WTC11 (cell line): ENCODE measurements around the gene TNK1. TPM values are rescaled to one million over a fixed set of nuclear protein-coding genes. Genes with fewer than 3 reads are reported as not detected.

ENCODE experiments used
- ATAC-seq: fragments of 200-7000 bp; cut with Tn5 transposase; 2 replicates; pipeline ENCODE4 v1.10.0; 2021; ENCODE audit warnings: mild to moderate bottlenecking, moderate library complexity
- CTCF ChIA-PET: fragments of 300-600 bp; sonication (Branson Sonifier 250); formaldehyde crosslinking; loops from one replicate; lab custom pipeline; 2021; ENCODE audit warnings: antibody characterized with exemption; lab: Charles Lee
- POLR2A ChIA-PET: fragments of 350-600 bp; sonication (Branson Sonifier 250); formaldehyde crosslinking; loops from one replicate; lab custom pipeline; 2021; ENCODE audit warnings: antibody characterized with exemption; lab: Charles Lee
- DNase-seq: peaks from one replicate; pipeline ENCODE4 v3.0.0; 2021; ENCODE audit warnings: low spot score
- H3K27ac Mint-ChIP-seq: 2 replicates; pipeline ENCODE4 v1.8.0; 2021; ENCODE audit warnings: mixed read lengths
- H3K27me3 Mint-ChIP-seq: 2 replicates; pipeline ENCODE4 v1.8.0; 2021; ENCODE audit warnings: low read depth, mild to moderate bottlenecking, moderate library complexity, mixed read lengths
- H3K36me3 Mint-ChIP-seq: 2 replicates; pipeline ENCODE4 v1.8.0; 2021; ENCODE audit warnings: mixed read lengths
- H3K4me1 Mint-ChIP-seq: 2 replicates; pipeline ENCODE4 v1.8.0; 2022; ENCODE audit warnings: mixed read lengths
- H3K4me3 Mint-ChIP-seq: 2 replicates; pipeline ENCODE4 v1.8.0; 2021; ENCODE audit warnings: mild to moderate bottlenecking, moderate library complexity, mixed read lengths
- H3K9me3 Mint-ChIP-seq: 2 replicates; pipeline ENCODE4 v1.8.0; 2021; ENCODE audit warnings: mixed read lengths
- CBFB ChIP-seq: sonication (generic); formaldehyde crosslinking; IDR thresholded peaks from 2 replicates; pipeline ENCODE4 v1.8.1; 2022; ENCODE audit warnings: mild to moderate bottlenecking, low read depth, missing genetic modification reagents
- ETV6 ChIP-seq: sonication (generic); formaldehyde crosslinking; IDR thresholded peaks from 2 replicates; pipeline ENCODE4 v1.8.1; 2022; ENCODE audit warnings: mild to moderate bottlenecking, missing genetic modification reagents
- GRHL2 ChIP-seq: fragments of 250-450 bp; sonication (Bioruptor Pico); IDR thresholded peaks from 2 replicates; pipeline ENCODE4 v1.8.0; 2022; ENCODE audit warnings: mild to moderate bottlenecking, moderate library complexity; ENCODE audit not compliant: insufficient replicate concordance, severe bottlenecking
- IRF2 ChIP-seq: sonication (generic); formaldehyde crosslinking; IDR thresholded peaks from 2 replicates; pipeline ENCODE4 v1.8.0; 2022; ENCODE audit warnings: low read depth, missing genetic modification reagents, borderline replicate concordance
- JAZF1 ChIP-seq: fragments of 250-450 bp; sonication (Bioruptor Pico); IDR thresholded peaks from 2 replicates; pipeline ENCODE4 v1.9.0; 2021; ENCODE audit warnings: moderate library complexity, mild to moderate bottlenecking, inconsistent platforms
- MXD4 ChIP-seq: fragments of 250-450 bp; sonication (Bioruptor Pico); IDR thresholded peaks from 2 replicates; pipeline ENCODE4 v1.8.0; 2021; ENCODE audit warnings: mild to moderate bottlenecking, moderate library complexity, borderline replicate concordance
- NFE2L1 ChIP-seq: sonication (generic); formaldehyde crosslinking; IDR thresholded peaks from 2 replicates; pipeline ENCODE4 v1.8.1; 2023; ENCODE audit warnings: missing genetic modification reagents
- NR2C2 ChIP-seq: sonication (generic); formaldehyde crosslinking; IDR thresholded peaks from 2 replicates; pipeline ENCODE4 v1.8.0; 2022; ENCODE audit warnings: mild to moderate bottlenecking, missing genetic modification reagents
- NR3C1 ChIP-seq: sonication (generic); formaldehyde crosslinking; conservative IDR thresholded peaks from 2 replicates; pipeline ENCODE4 v1.8.1; 2023; ENCODE audit warnings: low read depth, mild to moderate bottlenecking, missing genetic modification reagents
- RORB ChIP-seq: fragments of 250-450 bp; sonication (Bioruptor Pico); IDR thresholded peaks from 2 replicates; pipeline ENCODE4 v1.9.0; 2021; ENCODE audit warnings: mild to moderate bottlenecking
- SMAD3 ChIP-seq: sonication (generic); formaldehyde crosslinking; IDR thresholded peaks from 2 replicates; pipeline ENCODE4 v1.8.0; 2022; ENCODE audit warnings: missing genetic modification reagents, mild to moderate bottlenecking, borderline replicate concordance
- SMAD4 ChIP-seq: sonication (generic); formaldehyde crosslinking; IDR thresholded peaks from 2 replicates; pipeline ENCODE4 v1.8.0; 2022; ENCODE audit warnings: mild to moderate bottlenecking, missing genetic modification reagents
- SOX15 ChIP-seq: fragments of 250-450 bp; sonication (Bioruptor Pico); IDR thresholded peaks from 2 replicates; pipeline ENCODE4 v1.9.0; 2021; ENCODE audit warnings: mild to moderate bottlenecking
- TEAD1 ChIP-seq: sonication (generic); formaldehyde crosslinking; IDR thresholded peaks from 2 replicates; pipeline ENCODE4 v1.8.0; 2022; ENCODE audit warnings: mild to moderate bottlenecking, missing genetic modification reagents
- TEAD4 ChIP-seq: sonication (generic); formaldehyde crosslinking; IDR thresholded peaks from 2 replicates; pipeline ENCODE4 v1.8.0; 2022; ENCODE audit warnings: mild to moderate bottlenecking, missing genetic modification reagents
- ZNF219 ChIP-seq: sonication (generic); formaldehyde crosslinking; IDR thresholded peaks from 2 replicates; pipeline ENCODE4 v1.8.0; 2023; ENCODE audit warnings: missing genetic modification reagents, mild to moderate bottlenecking, borderline replicate concordance
- ZNF263 ChIP-seq: sonication (generic); formaldehyde crosslinking; IDR thresholded peaks from 2 replicates; pipeline ENCODE4 v1.8.1; 2022; ENCODE audit warnings: low read depth, mild to moderate bottlenecking, moderate library complexity, missing genetic modification reagents
- ZNF396 ChIP-seq: fragments of 250-450 bp; sonication (Bioruptor Pico); IDR thresholded peaks from 2 replicates; pipeline ENCODE4 v1.8.0; 2021; ENCODE audit warnings: mild to moderate bottlenecking, moderate library complexity, borderline replicate concordance
- ZNF423 ChIP-seq: fragments of 250-450 bp; sonication (Bioruptor Pico); IDR thresholded peaks from 2 replicates; pipeline ENCODE4 v2.1.2; 2022; ENCODE audit warnings: mild to moderate bottlenecking, moderate library complexity
- total RNA-seq: library from RNA; stranded (reverse); gene quantifications from 3 replicates; pipeline ENCODE4 v1.2.3, GENCODE V29; 2021
- TF ChIP-seq, protein P1 (sequence below): sonication (generic); formaldehyde crosslinking; IDR thresholded peaks from 2 replicates; pipeline ENCODE4 v1.8.0; 2023; ENCODE audit warnings: missing genetic modification reagents
- TF ChIP-seq, protein P2 (sequence below): fragments of 250-450 bp; sonication (Bioruptor Pico); IDR thresholded peaks from 2 replicates; pipeline ENCODE4 v2.1.2; 2022; ENCODE audit warnings: mild to moderate bottlenecking, moderate library complexity
- TF ChIP-seq, protein P3 (sequence below): sonication (generic); formaldehyde crosslinking; IDR thresholded peaks from 2 replicates; pipeline ENCODE4 v1.8.0; 2023; ENCODE audit warnings: missing genetic modification reagents, mild to moderate bottlenecking, borderline replicate concordance
- TF ChIP-seq, protein P4 (sequence below): sonication (generic); formaldehyde crosslinking; IDR thresholded peaks from 2 replicates; pipeline ENCODE4 v1.8.1; 2023; ENCODE audit warnings: mild to moderate bottlenecking, moderate library complexity, missing genetic modification reagents

Gene TNK1
- total RNA-seq, 1 experiment from 2014 or later, result 9.3 TPM

GRCh38 chr17:7411427-7411750 lies 30.5 kb downstream of the TNK1 start:
- CTCF ChIA-PET, result interaction anchor here (1.2 kb wide), 1 partner anchor 26 kb away, joined by 3 read pairs; no protein-coding TSS in a partner anchor
- TF ChIP-seq NFE2L1 (CRISPR knock-in tag) (no peak), IRF2 (no peak), TEAD1 (CRISPR knock-in tag) (no peak), ZNF423 (CRISPR knock-in tag) (no peak), ETV6 (no peak), SMAD4 (CRISPR knock-in tag) (no peak)
- TF ChIP-seq, protein P1, sequence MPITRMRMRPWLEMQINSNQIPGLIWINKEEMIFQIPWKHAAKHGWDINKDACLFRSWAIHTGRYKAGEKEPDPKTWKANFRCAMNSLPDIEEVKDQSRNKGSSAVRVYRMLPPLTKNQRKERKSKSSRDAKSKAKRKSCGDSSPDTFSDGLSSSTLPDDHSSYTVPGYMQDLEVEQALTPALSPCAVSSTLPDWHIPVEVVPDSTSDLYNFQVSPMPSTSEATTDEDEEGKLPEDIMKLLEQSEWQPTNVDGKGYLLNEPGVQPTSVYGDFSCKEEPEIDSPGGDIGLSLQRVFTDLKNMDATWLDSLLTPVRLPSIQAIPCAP (CRISPR knock-in tag), result no peak
- no peak for ATAC-seq
- no peaks in the 10 kb centered on the region; the same call in 1 of the 2 replicates for H3K27me3 Mint-ChIP-seq
- H3K4me3 Mint-ChIP-seq, result no peak overlapping the region
- POLR2A ChIA-PET, result interaction anchor here (0.7 kb wide), 1 partner anchor 9 kb away, joined by 3 read pairs; no protein-coding TSS in a partner anchor
- no peak overlapping the region for H3K27ac Mint-ChIP-seq
- DNase-seq, result no peak
- peaks cover 29% of the 10 kb centered on the region for H3K36me3 Mint-ChIP-seq
- peaks cover 24% of the 10 kb centered on the region for H3K4me1 Mint-ChIP-seq
- H3K9me3 Mint-ChIP-seq, result no peaks in the 10 kb centered on the region

GRCh38 chr17:7413346-7413985 lies 32.6 kb downstream of the TNK1 start:
- no peak overlapping the region for H3K4me3 Mint-ChIP-seq

GRCh38 chr17:7414837-7415236 lies 33.9 kb downstream of the TNK1 start:
- ATAC-seq, result no peak
- no peaks in the 10 kb centered on the region for H3K9me3 Mint-ChIP-seq
- ChIA-PET CTCF (no interaction called here), POLR2A (no interaction called here)
- H3K36me3 Mint-ChIP-seq, result peaks cover 23% of the 10 kb centered on the region
- H3K27me3 Mint-ChIP-seq, result no peaks in the 10 kb centered on the region
- DNase-seq, result no peak
- H3K4me1 Mint-ChIP-seq, result peaks cover 21% of the 10 kb centered on the region
- no peak overlapping the region for H3K27ac Mint-ChIP-seq
- TF ChIP-seq GRHL2 (CRISPR knock-in tag) (no peak), SMAD3 (no peak), ZNF219 (CRISPR knock-in tag) (no peak), NR3C1 (no peak), MXD4 (CRISPR knock-in tag) (no peak), SOX15 (no peak), NFE2L1 (CRISPR knock-in tag) (no peak), CBFB (CRISPR knock-in tag) (no peak), JAZF1 (CRISPR knock-in tag) (no peak), RORB (CRISPR knock-in tag) (no peak), ZNF263 (no peak), ZNF423 (CRISPR knock-in tag) (no peak)
- TF ChIP-seq, protein P2, sequence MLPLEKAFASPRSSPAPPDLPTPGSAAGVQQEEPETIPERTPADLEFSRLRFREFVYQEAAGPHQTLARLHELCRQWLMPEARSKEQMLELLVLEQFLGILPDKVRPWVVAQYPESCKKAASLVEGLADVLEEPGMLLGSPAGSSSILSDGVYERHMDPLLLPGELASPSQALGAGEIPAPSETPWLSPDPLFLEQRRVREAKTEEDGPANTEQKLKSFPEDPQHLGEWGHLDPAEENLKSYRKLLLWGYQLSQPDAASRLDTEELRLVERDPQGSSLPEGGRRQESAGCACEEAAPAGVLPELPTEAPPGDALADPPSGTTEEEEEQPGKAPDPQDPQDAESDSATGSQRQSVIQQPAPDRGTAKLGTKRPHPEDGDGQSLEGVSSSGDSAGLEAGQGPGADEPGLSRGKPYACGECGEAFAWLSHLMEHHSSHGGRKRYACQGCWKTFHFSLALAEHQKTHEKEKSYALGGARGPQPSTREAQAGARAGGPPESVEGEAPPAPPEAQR, result no peak
- TF ChIP-seq, protein P3, sequence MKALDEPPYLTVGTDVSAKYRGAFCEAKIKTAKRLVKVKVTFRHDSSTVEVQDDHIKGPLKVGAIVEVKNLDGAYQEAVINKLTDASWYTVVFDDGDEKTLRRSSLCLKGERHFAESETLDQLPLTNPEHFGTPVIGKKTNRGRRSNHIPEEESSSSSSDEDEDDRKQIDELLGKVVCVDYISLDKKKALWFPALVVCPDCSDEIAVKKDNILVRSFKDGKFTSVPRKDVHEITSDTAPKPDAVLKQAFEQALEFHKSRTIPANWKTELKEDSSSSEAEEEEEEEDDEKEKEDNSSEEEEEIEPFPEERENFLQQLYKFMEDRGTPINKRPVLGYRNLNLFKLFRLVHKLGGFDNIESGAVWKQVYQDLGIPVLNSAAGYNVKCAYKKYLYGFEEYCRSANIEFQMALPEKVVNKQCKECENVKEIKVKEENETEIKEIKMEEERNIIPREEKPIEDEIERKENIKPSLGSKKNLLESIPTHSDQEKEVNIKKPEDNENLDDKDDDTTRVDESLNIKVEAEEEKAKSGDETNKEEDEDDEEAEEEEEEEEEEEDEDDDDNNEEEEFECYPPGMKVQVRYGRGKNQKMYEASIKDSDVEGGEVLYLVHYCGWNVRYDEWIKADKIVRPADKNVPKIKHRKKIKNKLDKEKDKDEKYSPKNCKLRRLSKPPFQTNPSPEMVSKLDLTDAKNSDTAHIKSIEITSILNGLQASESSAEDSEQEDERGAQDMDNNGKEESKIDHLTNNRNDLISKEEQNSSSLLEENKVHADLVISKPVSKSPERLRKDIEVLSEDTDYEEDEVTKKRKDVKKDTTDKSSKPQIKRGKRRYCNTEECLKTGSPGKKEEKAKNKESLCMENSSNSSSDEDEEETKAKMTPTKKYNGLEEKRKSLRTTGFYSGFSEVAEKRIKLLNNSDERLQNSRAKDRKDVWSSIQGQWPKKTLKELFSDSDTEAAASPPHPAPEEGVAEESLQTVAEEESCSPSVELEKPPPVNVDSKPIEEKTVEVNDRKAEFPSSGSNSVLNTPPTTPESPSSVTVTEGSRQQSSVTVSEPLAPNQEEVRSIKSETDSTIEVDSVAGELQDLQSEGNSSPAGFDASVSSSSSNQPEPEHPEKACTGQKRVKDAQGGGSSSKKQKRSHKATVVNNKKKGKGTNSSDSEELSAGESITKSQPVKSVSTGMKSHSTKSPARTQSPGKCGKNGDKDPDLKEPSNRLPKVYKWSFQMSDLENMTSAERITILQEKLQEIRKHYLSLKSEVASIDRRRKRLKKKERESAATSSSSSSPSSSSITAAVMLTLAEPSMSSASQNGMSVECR (CRISPR knock-in tag), result no peak
- no peak overlapping the region for H3K4me3 Mint-ChIP-seq

More at GRCh38 chr17:7413346-7413985, 32.6 kb downstream of the TNK1 start:
- ChIA-PET POLR2A (interaction anchor here (0.8 to 1.2 kb wide), 2 partner anchors 10 kb away, joined by 3 to 4 read pairs; partner anchors contain the start of gene TMEM256), CTCF (interaction anchor here (1.1 to 1.6 kb wide), 3 partner anchors 20 to 147 kb away, joined by 3 to 6 read pairs (median 3); partner anchors contain the start of gene PLSCR3)
- DNase-seq (no peak), ATAC-seq (no peak)
- Mint-ChIP-seq H3K36me3 (peaks cover 33% of the 10 kb centered on the region), H3K27me3 (no peaks in the 10 kb centered on the region), H3K9me3 (no peaks in the 10 kb centered on the region), H3K4me1 (peaks cover 17% of the 10 kb centered on the region), H3K27ac (no peak overlapping the region)
- no peak for TF ChIP-seq TEAD4 (CRISPR knock-in tag)
- TF ChIP-seq NR2C2 (CRISPR knock-in tag), result no peak
- TF ChIP-seq, protein P4, sequence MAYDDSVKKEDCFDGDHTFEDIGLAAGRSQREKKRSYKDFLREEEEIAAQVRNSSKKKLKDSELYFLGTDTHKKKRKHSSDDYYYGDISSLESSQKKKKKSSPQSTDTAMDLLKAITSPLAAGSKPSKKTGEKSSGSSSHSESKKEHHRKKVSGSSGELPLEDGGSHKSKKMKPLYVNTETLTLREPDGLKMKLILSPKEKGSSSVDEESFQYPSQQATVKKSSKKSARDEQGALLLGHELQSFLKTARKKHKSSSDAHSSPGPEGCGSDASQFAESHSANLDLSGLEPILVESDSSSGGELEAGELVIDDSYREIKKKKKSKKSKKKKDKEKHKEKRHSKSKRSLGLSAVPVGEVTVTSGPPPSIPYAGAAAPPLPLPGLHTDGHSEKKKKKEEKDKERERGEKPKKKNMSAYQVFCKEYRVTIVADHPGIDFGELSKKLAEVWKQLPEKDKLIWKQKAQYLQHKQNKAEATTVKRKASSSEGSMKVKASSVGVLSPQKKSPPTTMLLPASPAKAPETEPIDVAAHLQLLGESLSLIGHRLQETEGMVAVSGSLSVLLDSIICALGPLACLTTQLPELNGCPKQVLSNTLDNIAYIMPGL (CRISPR knock-in tag), result no peak
- TF ChIP-seq ZNF396 (CRISPR knock-in tag), result no peak
- no peak for TF ChIP-seq SMAD4 (CRISPR knock-in tag)
- TF ChIP-seq, all 79 proteins: peak for 0
